ENCODE results near the gene SRPK3. TPM values are rescaled to one million over a fixed set of nuclear protein-coding genes. Genes with fewer than 3 reads are reported as not detected.
A peak's percentile ranks its signal among the peaks of the same experiment; 100 is the strongest.

SRPK3 gene
- total RNA-seq, 1 experiment from 2014 or later = not detected

DNA sequence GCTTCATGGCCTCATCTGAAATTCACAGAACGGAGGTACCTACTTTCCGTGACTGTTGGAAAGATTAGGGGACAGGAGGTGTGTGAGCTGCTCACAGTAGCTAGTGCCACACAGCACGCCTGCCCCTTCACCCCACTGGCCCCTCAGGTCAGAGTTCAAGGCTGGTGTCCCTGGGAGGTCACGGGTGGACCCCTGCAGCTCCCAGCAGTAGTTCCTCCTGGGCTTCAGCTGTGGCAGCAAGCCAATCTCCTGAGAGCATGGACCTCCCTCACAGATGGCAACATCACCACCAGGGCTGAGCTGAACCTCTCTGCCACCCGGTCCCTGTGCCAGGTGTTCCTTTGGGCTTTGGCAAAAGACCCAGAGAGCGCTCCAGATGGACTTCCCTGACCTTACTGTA, 11.5 kb downstream of the SRPK3 start:
- DNase-seq = no peak
- Histone ChIP-seq H3K9me3 (no peaks in the 10 kb centered on the region), H3K36me3 (no peaks in the 10 kb centered on the region; the same call in 1 of the 2 replicates), H3K4me3 (no peak overlapping the region), H3K27me3 (no peaks in the 10 kb centered on the region)

- no peak for DNase-seq
- Histone ChIP-seq H3K36me3 (no peaks in the 10 kb centered on the region; the same call in 1 of the 2 replicates), H3K27me3 (no peaks in the 10 kb centered on the region), H3K9me3 (no peaks in the 10 kb centered on the region), H3K4me3 (peak overlapping the region; percentile 93)
Measured at GRCh38 chrX:153793291-153793690, 12.4 kb downstream of the SRPK3 start.

- no peaks in the 10 kb centered on the region; the same call in 1 of the 2 replicates for H3K36me3 ChIP-seq
- peak within 1 kb of the TSS; percentile 93 for H3K4me3 ChIP-seq
- no peaks in the 10 kb centered on the region for H3K9me3 ChIP-seq
- peak; percentile 87 for DNase-seq
- H3K27me3 ChIP-seq = no peaks in the 10 kb centered on the region
Measured at GRCh38 chrX:153794018-153794896, 13.4 kb downstream of the SRPK3 start, which contains the start of the genes IDH3G and SSR4. IDH3G (minus strand) TSS chrX:153794375; CDS start chrX:153794326, 49 bp downstream. SSR4 (plus strand) TSS chrX:153794668; CDS start chrX:153794688, 20 bp downstream.

DNA sequence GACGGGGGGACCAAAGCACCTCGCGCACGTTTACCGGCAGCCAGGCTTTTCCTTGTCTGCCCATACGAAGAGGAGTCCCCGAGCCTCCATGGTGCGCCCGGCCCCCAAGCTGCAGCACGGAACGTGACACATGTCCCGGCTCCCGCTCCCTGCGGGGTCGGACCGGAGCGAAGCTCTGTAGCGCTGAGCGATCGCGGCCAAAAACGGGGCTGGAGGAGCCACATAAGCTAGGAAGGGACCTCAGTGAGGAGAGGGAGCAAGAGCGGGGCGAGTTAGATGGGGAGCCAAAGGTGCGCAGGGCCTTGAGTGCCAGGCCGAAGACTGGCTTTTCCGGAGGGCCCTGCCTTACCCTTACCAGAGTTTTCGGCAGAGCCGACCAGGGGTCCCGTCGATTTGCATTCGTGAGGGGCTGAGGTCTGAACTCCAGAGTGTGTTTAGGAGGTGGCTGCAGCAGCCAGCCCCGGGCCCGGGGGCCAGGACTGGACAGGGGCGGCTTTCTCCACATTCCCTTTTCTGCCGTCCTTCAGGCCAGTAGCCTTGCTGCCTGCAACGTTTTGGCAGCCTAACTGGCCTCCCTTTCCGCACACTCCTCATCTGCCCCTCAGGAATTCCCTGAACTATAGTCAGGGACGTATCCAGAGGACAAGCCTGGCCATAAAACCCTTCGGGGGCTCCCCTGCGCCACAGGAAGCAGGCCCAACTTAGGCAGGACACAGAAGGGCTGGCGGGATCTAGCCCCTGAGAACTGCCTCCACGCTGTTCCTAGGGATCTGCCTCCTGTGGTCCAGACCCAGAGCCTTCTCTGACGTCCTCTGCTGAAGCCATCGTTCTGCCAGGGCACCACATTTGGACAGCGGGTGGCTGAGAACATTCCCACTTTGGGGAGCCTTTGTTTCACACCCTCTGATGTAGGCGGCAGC, 14.3 kb downstream of the SRPK3 start:
- Histone ChIP-seq H3K9me3 (no peaks in the 10 kb centered on the region), H3K4me3 (peak overlapping the region; percentile 93), H3K27me3 (no peaks in the 10 kb centered on the region), H3K36me3 (no peaks in the 10 kb centered on the region; the same call in 1 of the 2 replicates)
- DNase-seq = no peak

DNA sequence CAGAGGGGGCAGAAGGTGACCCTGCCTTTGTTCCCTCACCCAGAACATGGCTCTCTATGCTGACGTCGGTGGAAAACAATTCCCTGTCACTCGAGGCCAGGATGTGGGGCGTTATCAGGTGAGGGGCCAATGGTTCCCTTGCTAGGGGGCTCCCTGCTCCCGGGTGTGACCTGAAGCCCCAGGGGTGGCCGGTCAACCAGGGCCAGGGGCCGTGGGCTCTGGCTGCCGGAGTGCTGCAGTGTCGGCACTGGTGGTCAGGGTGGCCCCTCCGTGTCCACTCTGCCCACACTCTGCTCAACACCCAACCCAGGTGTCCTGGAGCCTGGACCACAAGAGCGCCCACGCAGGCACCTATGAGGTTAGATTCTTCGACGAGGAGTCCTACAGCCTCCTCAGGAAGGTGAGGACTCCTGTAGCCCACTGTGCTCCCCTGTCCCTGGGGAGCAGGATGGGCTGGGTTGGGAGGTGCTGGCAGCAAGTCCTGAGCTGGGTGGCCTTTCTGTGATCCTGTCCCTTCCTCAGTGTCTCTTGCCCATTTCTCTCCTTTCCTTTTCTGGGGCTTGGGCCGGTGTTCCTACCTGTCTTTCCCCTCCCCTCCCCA, 16.7 kb downstream of the SRPK3 start:
- Histone ChIP-seq H3K36me3 (no peaks in the 10 kb centered on the region; the same call in 1 of the 2 replicates), H3K9me3 (no peaks in the 10 kb centered on the region), H3K27me3 (no peaks in the 10 kb centered on the region), H3K4me3 (no peak overlapping the region)
- DNase-seq = no peak

GRCh38 chrX:153799326-153799725, 18.5 kb downstream of the SRPK3 start:
- no peak overlapping the region for H3K4me3 ChIP-seq
- no peaks in the 10 kb centered on the region for H3K27me3 ChIP-seq
- DNase-seq = no peak
- no peaks in the 10 kb centered on the region for H3K9me3 ChIP-seq
- H3K36me3 ChIP-seq = no peaks in the 10 kb centered on the region; the same call in 1 of the 2 replicates

DNA sequence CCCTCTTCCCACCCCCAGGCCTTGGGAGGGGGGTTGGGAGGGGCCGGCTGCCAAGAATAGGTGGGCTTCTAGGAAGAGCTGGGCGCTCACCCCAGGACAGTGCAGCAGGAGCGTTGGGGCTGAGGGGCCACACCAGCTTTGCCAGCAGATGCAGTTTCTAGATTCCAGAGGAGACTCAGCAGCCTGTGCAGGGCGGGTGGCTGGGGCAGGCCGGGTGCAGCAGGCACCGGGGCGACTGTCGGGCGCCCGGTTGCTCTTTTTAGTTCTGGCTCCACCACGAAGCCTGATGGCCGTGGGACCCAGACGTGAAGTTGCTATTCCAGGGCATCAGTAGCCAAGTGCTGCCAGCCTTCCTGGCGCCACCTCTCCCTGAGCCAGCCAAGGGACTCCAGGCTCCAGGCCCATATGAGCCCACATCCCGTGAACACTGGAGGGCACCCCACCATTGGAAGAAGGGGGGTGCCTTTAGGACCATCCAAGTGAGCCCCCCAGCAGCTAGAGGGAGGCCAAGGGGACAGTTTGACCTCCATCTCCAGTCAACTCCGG, 19.4 kb downstream of the SRPK3 start:
- H3K36me3 ChIP-seq = no peaks in the 10 kb centered on the region; the same call in 1 of the 2 replicates
- no peak for DNase-seq
- no peaks in the 10 kb centered on the region for H3K9me3 ChIP-seq
- H3K4me3 ChIP-seq = no peak overlapping the region
- H3K27me3 ChIP-seq = no peaks in the 10 kb centered on the region

DNA sequence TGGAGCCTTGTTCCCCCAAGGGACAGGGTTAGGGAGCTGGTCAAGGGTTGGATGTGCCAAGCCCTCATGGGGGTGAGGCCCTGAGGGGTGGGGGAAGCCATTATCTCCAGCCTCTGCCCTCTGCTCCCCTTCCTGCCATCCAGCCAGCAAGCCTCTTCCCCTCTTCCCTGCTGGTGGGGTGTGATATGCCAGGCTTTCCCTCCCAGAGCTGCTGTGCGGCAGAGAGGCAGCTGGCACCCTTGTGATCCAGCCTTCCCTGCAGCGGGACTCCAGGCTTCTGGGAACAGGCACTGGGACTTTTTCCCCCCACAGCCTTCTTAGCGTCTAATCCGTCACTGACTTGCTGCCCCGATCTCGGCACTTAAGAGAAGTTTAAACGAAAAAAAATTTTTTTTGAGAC, 19.9 kb downstream of the SRPK3 start:
- Histone ChIP-seq H3K36me3 (no peaks in the 10 kb centered on the region; the same call in 1 of the 2 replicates), H3K9me3 (no peaks in the 10 kb centered on the region), H3K4me3 (no peak overlapping the region), H3K27me3 (no peaks in the 10 kb centered on the region)
- DNase-seq = no peak

DNA sequence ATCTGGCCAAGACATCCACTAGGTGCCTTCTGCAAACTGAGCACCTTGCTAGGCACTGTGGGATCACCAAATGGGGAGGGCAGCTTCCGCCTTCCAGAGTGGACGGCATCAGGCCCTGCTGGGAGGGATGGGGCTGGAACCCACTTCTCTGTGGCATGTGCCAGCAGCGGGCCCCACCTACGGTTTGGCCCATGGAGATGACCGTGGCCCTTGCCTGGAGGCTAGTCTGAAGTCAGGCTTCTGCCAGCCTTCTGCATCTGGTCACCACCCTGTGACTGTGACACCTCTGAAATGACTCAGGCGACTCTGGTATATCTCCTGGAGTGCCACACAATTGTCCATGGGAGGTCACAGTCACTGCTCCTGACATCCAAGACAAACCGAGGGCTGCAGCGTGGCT, 20.8 kb downstream of the SRPK3 start:
- Histone ChIP-seq H3K27me3 (no peaks in the 10 kb centered on the region), H3K9me3 (no peaks in the 10 kb centered on the region), H3K4me3 (no peak overlapping the region), H3K36me3 (no peaks in the 10 kb centered on the region)
- DNase-seq = no peak

- no peaks in the 10 kb centered on the region for H3K9me3 ChIP-seq
- no peak overlapping the region for H3K4me3 ChIP-seq
- DNase-seq = no peak
- no peaks in the 10 kb centered on the region for H3K27me3 ChIP-seq
- no peaks in the 10 kb centered on the region for H3K36me3 ChIP-seq
Measured at GRCh38 chrX:153802513-153803045, 21.7 kb downstream of the SRPK3 start.

DNA sequence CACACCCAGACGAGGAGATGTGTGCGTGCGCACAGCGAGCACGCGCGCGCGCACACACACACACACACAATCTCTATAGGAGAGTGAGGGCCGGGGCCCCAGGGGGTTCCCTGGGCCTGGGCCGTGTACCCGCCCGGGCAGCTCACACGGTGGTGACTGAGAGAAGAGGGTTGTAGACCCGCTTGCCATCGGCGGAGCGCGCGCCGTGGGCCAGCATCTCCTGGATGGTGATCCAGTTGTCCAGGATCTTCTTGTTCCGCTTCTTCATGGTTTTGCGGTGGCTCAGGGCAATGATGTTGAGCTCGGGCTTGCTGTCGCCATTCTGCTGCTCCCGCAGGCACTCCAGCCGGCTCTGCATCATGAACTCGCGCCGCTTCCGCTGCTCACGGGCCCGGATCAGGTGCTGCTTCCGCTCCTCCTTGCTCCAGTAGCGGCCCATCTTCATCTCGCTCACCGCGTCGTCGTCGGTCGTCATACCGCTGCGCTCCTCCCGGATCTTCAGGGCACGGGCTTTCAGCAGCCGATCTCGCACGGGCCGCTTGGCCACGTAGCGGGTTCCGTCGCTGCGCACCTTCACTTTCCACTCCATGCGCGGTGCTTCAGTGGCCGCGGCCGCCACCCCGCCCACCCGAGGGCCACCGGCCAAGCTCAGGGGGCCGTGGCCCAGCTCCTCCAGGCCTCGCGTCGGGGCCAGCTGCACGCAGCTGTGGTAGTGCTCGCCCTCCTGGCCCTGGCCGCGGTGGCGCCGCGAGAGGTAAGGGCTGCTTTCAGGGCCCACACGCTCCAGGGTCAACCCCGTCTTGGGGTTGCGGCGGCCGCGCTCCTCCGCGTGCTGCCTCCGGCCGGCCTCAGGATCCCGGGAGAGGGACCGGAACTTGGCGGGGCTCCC, 22.6 kb downstream of the SRPK3 start:
- Histone ChIP-seq H3K27me3 (no peaks in the 10 kb centered on the region), H3K4me3 (no peak overlapping the region)
- no peak for DNase-seq

GRCh38 chrX:153804100-153804595, 23.3 kb downstream of the SRPK3 start:
- no peaks in the 10 kb centered on the region for H3K9me3 ChIP-seq
- H3K36me3 ChIP-seq = no peaks in the 10 kb centered on the region
- no peak for DNase-seq
- no peaks in the 10 kb centered on the region for H3K27me3 ChIP-seq
- H3K4me3 ChIP-seq = no peak overlapping the region

More for the DNA sequence above, 22.6 kb downstream of the SRPK3 start:
- Histone ChIP-seq H3K36me3 (no peaks in the 10 kb centered on the region), H3K9me3 (no peaks in the 10 kb centered on the region)

GRCh38 chrX:153804621-153805020, 23.8 kb downstream of the SRPK3 start:
- Histone ChIP-seq H3K4me3 (no peak overlapping the region), H3K9me3 (no peaks in the 10 kb centered on the region), H3K36me3 (no peaks in the 10 kb centered on the region), H3K27me3 (no peaks in the 10 kb centered on the region)
- no peak for DNase-seq

DNA sequence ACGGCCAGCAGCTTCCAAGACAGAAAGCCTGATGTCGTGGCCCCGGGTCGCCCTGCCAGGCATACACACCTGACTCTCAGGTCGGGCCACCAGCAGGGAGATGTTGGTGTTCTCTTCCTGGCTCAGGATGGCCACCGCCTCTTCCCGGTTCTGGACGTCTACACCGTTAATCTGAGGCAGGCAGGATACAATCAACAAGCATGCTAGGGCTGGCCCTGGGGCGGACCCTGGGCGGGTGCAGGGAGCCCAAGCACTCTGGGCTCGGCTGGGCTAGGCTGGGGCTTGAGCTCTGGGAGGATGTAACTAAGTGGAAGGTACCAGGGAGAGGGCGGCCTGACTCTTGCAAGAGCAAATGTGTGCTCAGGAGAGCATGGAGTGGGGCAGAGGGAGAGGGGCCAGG, 24.6 kb downstream of the SRPK3 start:
- DNase-seq = no peak
- Histone ChIP-seq H3K4me3 (no peak overlapping the region), H3K9me3 (no peaks in the 10 kb centered on the region), H3K27me3 (no peaks in the 10 kb centered on the region), H3K36me3 (no peaks in the 10 kb centered on the region)

GRCh38 chrX:153806999-153807575, 26.2 kb downstream of the SRPK3 start:
- no peaks in the 10 kb centered on the region for H3K27me3 ChIP-seq
- H3K4me3 ChIP-seq = no peak overlapping the region
- H3K36me3 ChIP-seq = no peaks in the 10 kb centered on the region
- DNase-seq = peak; percentile 35
- H3K9me3 ChIP-seq = no peaks in the 10 kb centered on the region
